Esophagus muscularis mucosa (tissue), 3 donors: ENCODE measurements around the gene ANKRD22.

Experiments used
- CTCF ChIP-seq, 3 experiments: fragments of 200-600 bp in 2 of 3; fragments of 450-650 bp in 1 of 3; sonication (generic) in 2 of 3; IDR thresholded peaks; one replicate each; pipeline ENCODE4 v1.5.1; 2017 to 2019; ENCODE audit warnings: antibody characterized with exemption in 3 of 3, mild to moderate bottlenecking in 2 of 3, moderate library complexity in 1 of 3
- POLR2AphosphoS5 ChIP-seq, 2 donors: sonication (generic); formaldehyde crosslinking; IDR thresholded peaks; one replicate each; pipeline ENCODE4 v1.6.1; 2017; ENCODE audit warnings: antibody characterized with exemption in 2 of 2

DNA sequence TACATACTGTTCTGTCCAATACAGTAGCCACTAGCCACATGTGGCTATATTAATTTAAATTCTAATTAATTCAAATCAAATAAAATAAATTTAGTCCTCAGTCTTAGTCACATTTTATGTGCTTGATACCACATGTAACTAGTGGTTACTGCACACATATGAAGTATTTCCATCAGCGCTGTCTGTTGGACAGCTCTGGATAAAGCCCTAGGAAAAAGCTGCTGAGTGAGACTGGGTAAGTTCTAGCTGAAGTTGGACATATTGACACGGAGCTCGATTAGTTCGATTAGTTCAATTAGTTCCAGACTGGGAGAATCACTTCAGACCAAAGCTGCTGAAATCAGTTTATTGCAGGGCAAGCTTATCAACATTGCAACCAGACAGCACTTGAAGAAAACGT lies 64.2 kb downstream of the ANKRD22 start:
- no peak for TF ChIP-seq CTCF (IDR thresholded peaks at IDR 0.05)
- TF ChIP-seq POLR2AphosphoS5 (IDR thresholded peaks at IDR 0.05): no peak
